IPS-NIHi7 (cell line): ENCODE measurements around the gene SMTN.
"Not testable (repeated sequence)": the region's sequence is repeated elsewhere in the genome, so short reads cannot be mapped to it uniquely, and the experiment has no call there.

ENCODE experiments used
- DNase-seq: peaks from one replicate; pipeline ENCODE4 v3.0.0; 2012; ENCODE audit warnings: mixed read lengths; ENCODE audit errors: extremely low spot score

SMTN gene

DNA sequence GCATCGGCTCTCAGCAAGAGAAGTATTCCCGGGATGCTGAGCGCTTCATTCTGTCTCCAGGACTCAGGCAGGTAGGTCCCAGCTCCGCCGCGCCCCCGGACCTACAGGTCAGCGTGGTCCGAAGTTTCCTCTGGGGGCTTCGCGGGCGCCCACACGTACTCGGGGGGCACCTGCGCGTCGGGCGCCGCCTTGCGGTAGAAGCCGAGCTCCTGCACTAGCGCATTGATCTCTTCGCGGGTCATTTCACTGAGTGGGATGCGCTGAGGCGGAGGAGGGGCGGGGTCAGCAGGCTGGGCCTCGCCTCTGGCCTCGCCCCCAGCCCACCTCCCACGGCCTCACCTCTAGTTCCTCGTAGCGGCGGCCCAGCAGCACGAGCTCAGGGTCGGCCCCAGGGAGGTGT is 23.8 kb downstream of the SMTN start:
- peak; percentile 87 for DNase-seq

DNA sequence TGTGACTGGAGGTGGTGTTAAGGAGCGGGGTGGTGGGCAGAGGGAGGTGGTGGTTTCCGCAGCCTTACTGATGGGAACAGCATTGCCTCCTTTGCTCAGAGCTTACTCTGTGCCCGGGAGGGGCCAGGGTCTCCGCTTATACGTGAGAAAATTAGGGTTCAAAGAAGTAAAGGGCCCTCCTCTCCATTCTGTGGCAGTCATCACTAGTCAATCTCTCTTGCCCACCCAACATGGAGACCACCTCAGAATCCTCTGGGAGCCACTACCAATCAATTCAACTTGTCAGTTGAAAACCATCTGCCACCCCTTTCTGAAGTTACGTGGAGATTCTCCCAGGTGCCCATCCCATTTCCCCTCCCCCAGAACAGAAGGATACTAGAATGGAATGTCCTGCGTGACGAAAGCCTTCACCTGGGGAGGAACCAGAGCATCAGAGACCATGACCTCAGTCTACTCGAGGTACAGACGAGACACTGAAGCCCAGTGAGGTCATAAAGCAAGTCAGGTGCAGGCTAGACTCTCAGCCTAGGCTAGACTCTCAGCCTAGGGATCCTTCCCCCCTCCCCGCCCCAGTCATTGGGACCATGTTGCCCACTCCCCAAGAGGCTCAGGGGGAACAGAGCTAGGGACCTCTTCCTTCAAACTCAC is 24.3 kb downstream of the SMTN start:
- no peak for DNase-seq

DNA sequence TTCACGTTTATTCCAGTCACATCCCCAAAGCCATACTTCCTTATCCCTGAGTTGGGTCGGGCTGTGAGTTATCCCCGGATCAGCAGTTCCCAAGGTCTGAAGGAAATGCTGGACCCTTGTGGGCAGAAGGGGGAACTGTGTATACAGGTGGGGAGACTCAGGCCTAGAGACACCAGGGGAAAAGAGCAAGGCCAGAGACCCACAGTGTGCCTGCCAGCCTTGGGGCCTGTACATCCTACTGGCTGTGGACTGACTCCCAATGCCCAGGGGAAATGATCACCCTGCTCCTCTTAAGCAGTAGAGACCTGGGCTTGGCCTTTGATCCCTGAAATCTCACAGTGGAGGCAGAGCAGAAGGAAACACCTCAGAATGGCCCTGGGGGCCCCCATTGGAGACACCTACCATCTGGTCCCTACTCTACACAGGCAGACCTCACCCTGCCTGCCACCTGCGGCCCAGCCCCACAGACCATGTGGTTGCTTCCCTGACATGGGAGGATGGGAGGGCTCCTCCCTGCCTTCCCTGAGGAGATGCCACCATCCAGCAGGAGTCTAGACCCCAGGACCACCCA is 25.0 kb downstream of the SMTN start:
- DNase-seq = no peak

DNA sequence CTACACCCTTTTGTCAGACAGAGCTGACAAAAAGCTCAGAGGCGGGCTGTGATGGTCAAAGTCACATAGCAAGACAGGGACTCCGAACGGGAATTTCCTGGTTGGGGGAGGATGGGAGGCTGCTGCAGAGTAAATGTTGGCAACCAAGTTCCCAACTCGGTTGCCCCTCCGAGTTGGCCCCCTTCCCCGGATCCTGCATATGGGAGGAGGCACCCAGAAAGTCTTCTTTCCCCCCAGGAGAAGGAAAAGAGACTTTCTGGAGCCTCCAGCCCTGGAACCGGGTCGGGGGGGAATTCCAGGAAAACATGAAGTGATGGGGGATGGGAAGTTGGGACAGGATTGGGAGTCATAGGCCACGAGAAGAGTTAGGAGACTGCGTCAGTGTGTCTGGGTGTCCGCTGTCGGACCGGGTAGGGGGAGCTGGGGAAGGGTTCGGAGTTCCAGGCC is 25.6 kb downstream of the SMTN start:
- DNase-seq = no peak

DNA sequence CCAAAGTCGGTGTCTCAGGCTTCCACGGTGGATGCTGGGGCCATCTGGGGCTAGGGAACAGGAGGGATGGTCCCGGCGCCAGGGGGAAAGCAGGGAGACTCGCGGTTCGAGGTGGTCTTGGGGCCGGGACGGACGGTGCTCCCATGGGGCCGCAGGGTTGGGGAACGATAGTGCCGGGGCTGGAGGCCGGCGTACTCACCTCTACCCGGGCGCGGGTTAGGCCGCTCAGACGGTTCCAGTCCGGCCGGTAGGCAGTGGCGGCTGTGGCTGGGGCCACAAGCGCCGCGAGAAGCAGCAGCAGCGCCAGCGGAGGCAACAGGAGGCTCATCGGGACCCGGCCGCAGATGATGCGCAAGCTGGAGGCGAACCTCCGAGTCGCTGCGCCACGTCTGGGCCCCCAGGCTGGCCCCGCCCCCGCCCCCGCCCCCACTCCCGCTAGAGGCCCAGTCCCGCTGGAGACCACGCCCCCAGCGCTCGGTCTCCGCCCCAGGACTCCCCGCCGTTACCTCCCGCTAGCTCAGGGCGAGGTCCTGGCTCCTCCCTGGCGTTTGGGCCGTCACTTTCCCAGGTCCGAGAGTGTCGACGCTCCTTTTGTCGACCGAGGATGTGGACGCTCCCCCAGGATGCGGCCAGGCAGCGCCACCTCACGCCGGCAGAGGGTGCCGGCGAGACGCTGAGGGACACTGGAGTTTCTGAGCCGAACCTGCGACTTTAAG is 26.2 kb downstream of the SMTN start, which contains the start of gene SELENOM:
TSS of gene SELENOM (minus strand) at position 391 of the 716 bp plus-strand sequence. CDS start at position 328, 63 bp downstream.
- DNase-seq = peak; percentile 94

DNA sequence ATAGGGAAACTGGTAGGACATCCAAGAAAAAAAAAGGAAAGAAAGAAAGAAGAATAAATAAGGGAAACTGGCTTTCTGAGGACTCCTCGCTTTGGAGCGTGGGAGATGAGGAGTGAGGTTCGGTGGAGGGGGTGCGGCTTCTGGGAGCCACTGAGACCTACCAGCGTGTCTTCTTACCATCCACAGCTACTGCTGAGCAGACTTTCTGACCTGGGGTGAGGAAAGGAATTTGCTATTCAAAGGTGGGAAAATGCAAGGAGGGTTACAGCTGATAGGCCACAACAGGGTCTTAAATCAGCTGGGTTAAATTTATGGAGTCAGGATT is 26.7 kb downstream of the SMTN start:
- no peak for DNase-seq

DNA sequence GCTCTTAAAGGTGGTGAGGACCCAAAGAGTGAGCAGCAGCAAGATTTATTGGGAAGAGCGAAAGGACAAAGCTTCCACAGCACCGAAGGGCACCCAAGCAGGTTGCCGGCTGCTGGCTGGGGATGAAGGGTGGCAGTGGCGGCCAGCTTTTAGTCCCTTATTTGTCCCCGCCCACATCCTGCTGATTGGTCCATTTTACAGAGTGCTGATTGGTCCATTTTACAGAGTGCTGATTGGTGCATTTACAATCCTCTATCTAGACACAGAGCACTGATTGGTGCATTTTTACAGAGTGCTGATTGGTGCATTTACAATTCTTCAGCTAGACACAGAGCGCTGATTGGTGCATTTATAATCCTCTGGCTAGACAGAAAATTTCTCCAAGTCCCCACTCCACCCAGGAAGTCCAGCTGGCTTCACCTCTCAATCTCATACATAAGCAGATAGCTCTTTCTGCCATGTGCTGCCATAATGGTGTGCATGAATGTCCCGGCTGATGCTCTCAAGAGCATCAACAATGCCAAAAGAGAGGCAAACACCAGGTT is 31.5 kb downstream of the SMTN start:
- not testable (repeated sequence) for DNase-seq

DNA sequence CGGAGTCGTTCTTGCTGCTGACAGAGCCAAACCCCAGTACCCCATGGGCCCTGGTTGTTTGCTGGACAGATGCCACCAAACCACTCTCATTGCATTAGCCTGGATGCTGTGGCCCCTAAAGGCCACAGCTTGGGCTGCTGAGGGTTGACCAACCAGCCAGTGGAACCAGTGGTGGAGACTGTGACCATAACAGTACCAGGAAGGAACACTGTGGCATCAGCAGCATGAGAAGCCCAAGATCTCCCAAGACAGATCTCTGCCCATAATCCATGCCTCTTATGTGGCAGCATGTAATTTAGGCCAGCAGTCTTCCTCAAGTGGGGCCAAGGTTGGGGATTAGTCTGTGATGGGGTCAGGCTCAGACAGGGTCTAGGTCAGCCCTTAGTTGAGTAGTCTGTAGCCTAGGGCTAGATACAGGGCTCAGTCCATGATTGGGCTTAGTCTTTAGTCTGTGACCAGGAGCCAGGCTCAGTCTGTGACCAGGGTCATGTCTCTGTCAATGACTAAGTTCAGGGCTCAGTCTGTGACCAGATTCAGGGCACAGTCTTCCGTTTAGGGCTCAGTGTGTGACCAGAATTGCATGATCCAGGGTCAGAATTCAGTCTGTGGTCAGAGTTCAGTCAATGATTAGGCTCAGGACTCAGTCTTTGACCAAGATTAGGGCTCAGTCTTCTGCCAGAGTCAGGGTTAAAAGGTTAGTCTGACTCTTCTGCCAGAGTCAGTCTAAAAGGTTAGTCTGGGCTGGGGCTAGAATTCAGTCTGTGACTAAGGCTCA is 37.1 kb downstream of the SMTN start:
- no peak for DNase-seq

DNA sequence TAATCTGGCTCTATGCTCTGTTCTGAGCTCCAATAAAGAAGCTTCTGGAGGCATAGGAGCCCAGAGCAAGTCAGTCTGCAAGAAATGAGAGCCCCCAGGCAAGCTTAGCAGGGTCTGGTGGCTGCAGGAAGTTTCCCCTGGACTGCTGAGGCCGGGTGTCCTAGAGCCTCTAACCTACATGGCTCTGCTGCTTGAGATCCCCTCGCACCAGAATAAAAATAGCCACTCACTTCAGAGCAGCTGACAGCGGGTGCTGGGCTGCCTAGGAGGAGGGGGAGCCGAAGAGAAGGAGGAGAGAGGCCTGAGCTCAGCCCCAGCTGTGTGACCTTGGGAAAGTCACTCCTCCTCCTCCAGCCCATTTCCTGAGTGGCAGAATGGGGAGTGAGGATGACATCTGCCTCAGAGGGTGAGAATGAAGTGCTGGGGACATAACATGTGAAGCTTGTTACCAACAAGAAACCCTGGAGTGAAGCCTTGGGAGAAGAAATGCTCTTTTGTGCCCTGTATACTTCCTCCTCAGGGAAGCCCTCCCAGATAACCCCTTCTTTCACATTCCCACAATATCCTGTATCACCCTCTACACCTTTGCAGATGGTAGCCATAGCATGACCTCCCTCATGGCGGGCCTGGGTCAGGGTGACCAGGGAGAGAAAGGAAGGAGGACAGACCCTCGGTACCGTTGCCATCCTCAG is 38.1 kb downstream of the SMTN start:
- no peak for DNase-seq

DNA sequence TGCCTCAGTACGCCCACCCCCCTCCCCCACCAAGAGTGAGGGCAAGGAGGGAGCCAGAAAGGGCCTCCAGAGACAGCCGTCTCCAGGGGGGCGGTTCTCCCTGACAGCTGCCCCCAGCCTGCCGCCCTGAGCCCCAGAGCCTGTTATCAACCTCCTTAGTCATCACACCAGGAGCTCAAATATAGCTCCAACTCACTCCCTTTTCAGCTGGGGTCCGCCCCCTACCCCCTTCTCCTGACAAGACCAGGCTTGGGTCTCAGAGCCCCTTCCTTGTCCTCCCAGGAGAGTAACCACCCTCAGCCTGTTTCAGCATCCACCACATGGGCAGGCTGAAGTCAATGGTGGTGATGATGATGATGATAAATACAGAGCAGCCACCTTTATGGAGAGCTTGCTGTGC is 39.1 kb downstream of the SMTN start:
- DNase-seq = no peak

DNA sequence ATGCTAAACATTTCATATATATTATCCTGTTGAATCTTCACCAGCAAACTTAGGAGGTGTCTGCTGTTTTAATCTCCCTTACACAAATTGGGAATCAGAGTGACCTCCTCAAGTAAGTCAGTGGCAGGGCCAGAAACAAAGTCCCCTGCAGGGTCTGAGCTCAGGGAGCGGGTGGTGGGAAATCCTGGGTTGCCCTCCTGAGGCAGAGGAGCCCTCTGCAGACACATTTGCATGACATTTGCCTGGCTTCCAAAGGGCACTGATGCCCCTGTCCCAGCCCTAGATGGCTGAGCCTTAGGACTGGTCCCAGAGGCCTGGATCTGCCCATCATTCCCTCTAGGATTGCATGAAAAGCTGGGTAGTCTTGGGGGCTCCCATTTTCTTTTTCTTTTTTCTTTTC is 39.5 kb downstream of the SMTN start:
- DNase-seq = no peak

DNA sequence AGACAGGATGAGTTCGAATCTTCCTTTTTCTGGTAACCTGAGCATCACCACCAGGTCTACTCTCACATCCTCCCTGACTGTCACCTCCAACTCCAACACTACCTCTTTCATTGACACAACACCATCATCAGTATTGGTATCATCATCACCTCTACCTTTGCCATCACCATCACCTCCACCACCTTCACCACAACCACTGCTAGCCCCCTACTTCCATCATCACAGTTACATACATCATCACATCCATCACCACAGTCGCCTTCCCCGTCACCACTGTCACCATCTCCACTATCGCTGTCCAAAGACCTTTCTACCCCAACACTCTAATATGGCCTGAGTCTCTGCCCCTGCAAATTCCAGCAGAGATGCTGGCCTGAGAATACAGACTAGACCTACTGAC is 40.3 kb downstream of the SMTN start:
- no peak for DNase-seq

DNA sequence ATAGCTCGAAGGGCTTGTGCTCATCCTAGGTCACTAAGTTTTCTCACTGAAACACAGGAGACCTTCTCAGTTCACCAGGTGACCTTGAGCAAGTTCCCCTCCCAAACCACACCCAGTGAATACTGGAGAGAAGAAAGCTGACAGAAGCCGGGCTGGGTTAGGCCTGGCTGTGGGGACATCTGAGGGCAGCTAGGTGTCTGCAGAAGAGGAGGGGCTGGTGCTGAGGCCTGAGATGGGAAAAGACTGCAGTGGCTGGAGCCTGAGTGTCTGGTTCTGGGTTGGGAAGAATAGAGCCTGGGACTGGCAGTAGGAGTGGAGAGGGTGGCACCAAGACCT is 41.0 kb downstream of the SMTN start:
- no peak for DNase-seq

DNA sequence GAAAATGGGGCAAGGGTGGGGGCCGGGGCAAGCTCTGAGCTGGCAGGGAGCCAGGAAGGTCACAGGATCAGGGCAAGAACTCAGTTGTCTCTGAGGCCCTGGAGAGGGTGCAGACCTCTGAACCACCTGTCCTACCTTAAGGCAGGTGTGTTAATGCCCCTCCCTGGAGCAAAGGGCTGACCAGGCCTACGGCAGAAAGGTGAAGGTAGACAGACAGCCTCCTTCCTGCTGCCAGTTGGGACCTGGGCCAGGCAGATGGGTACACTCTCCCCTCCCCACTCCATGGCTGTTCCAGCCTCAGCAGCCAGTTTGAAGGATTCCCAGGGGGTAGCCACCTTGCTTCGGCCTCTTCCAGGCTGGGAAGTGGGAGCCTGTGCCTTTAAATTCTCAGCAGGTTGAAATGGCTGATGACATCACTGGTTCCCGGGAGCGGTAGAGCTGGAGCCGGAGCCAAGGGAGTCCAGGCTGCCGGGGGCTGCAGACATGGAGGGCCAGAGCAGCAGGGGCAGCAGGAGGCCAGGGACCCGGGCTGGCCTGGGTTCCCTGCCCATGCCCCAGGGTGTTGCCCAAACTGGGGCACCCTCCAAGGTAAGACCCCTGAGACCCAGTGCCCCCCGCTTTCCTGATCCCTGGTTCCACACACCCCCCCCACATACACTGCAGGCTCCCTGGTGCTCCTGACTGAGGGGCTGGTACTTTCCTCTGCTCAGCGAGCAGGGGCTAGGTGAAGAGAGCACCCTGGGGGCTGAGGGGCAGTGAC is 41.6 kb downstream of the SMTN start, which contains the start of gene INPP5J:
TSS of gene INPP5J (plus strand) at position 435 of the 760 bp plus-strand sequence. CDS start at position 484, 49 bp downstream.
- peak; percentile 81 for DNase-seq

DNA sequence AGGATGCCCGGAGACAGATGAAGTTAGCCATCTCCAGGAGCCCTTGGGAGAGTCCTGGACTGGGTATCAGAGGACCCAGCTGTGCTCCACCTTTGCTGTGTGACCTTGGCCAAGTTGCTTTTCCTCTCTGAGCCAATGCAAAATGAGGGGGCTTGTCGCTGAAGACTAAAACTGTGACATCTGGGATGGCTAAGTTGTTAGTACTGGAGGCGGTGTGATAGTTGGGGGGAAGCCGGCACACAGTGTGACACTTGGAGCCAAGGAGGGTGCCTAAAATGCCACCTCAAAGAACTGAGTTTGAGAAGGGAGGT is 42.1 kb downstream of the SMTN start:
- DNase-seq = no peak

DNA sequence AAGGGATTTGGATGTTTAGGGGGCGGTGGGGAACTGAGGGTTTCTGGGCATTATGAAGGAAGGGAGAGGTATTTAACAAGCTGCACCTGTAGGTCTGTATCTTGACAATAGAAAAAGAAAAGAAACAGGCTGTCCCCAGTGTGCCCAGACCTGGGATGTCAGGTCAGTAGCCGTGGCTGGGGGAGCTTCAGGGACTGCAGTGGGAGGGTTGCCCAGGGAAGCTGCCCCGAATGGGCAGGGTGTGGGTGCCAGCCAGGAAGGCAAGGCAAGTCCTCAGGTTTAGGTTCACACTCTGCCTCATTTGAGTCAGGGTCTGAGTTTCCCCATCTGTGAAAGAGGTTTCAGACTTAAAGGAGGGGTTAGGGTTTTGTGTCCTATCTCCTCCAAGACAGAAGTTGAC is 43.2 kb downstream of the SMTN start:
- no peak for DNase-seq

DNA sequence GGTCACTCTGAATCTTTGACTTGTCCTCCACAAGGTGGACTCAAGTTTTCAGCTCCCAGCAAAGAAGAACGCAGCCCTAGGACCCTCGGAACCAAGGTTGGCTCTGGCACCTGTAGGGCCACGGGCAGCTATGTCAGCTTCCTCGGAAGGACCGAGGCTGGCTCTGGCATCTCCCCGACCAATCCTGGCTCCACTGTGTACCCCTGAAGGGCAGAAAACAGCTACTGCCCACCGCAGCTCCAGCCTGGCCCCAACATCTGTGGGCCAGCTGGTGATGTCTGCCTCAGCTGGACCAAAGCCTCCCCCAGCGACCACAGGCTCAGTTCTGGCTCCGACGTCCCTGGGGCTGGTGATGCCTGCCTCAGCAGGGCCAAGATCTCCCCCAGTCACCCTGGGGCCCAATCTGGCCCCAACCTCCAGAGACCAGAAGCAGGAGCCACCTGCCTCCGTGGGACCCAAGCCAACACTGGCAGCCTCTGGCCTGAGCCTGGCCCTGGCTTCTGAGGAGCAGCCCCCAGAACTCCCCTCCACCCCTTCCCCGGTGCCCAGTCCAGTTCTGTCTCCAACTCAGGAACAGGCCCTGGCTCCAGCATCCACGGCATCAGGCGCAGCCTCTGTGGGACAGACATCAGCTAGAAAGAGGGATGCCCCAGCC is 43.8 kb downstream of the SMTN start:
- DNase-seq = no peak

DNA sequence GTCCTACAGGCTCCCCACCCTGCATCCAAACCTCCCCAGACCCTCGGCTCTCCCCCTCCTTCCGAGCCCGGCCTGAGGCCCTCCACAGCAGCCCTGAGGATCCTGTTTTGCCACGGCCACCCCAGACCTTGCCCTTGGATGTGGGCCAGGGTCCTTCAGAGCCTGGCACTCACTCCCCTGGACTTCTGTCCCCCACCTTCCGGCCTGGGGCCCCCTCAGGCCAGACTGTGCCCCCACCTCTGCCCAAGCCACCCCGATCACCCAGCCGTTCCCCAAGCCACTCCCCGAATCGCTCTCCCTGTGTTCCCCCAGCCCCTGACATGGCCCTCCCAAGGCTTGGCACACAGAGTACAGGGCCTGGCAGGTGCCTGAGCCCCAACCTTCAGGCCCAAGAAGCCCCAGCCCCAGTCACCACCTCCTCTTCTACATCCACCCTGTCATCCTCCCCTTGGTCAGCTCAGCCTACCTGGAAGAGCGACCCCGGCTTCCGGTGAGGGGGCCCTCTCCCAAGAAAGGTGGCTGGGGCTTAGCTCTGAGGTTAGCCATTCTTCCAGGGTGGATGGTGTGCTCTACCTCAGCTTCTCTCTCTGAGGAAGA is 44.5 kb downstream of the SMTN start:
- no peak for DNase-seq

DNA sequence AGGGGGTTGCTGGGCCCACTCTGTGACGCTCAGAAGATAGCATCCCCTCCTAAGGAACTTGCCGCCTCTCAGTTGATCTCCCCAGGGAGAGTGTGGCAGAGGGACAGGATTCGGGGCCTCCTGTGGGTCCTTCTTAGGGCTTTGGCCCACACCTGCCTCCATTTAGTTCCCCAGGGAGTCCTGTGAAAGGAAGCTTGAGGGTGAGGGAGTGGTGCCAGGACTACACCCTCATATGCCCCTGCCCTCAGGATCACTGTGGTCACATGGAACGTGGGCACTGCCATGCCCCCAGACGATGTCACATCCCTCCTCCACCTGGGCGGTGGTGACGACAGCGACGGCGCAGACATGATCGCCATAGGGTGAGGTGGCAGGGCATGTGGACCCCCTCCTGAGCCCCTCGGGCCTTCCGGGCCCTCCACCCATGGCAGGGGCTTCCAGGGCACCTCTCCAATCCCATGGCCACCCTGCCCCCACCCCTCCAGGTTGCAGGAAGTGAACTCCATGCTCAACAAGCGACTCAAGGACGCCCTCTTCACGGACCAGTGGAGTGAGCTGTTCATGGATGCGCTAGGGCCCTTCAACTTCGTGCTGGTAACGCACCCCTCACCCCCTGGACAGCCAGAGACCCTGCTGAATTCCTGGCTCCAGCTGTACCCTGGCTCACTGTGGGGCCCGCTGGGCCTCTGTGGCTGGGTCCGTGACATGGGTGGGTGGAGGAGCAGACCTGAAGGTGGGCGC is 45.2 kb downstream of the SMTN start:
- no peak for DNase-seq

DNA sequence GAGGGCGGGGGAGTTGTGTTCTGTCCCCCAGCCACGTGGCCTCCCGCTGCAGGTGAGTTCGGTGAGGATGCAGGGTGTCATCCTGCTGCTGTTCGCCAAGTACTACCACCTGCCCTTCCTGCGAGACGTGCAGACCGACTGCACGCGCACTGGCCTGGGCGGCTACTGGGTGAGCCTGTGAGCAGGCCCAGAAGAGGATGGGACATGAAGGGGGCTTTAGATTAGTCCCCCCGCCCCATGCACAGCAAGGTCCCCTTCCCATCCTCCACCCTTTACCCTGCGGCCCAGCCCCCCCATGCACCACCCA is 45.7 kb downstream of the SMTN start:
- no peak for DNase-seq
